C4-2B (cell line): ENCODE results near the gene TYSND1.
"Not testable (repeated sequence)": the region's sequence is repeated elsewhere in the genome, so short reads cannot be mapped to it uniquely, and the experiment has no call there.

Experiments used
- H3K27ac ChIP-seq: fragments of 450-650 bp; 2 replicates; pipeline ENCODE4 v1.5.1; 2017
- CTCF ChIP-seq: fragments of 450-650 bp; conservative IDR thresholded peaks from 2 replicates; pipeline ENCODE4 v1.5.1; 2017; ENCODE audit warnings: mild to moderate bottlenecking
- ZFX ChIP-seq: fragments of 450-650 bp; IDR thresholded peaks from 2 replicates; pipeline ENCODE4 v1.6.1; 2017

Gene TYSND1

GRCh38 chr10:70115948-70116682, 30.4 kb downstream of the TYSND1 start:
- no peak for TF ChIP-seq ZFX
- peak; percentile 96 for TF ChIP-seq CTCF
- no peak overlapping the region for H3K27ac ChIP-seq

GRCh38 chr10:70114902-70115301, 31.6 kb downstream of the TYSND1 start:
- TF ChIP-seq CTCF: no peak
- no peak for TF ChIP-seq ZFX
- no peak overlapping the region for H3K27ac ChIP-seq

GRCh38 chr10:70112071-70112470, 34.4 kb downstream of the TYSND1 start:
- no peak overlapping the region for H3K27ac ChIP-seq
- TF ChIP-seq ZFX: no peak

GRCh38 chr10:70111496-70111895, 35.0 kb downstream of the TYSND1 start:
- H3K27ac ChIP-seq: no peak overlapping the region
- no peak for TF ChIP-seq CTCF
- TF ChIP-seq ZFX: no peak

GRCh38 chr10:70109064-70109729, 37.3 kb downstream of the TYSND1 start:
- H3K27ac ChIP-seq: no peak overlapping the region
- TF ChIP-seq ZFX: no peak
- TF ChIP-seq CTCF: no peak

GRCh38 chr10:70106958-70107791, 39.3 kb downstream of the TYSND1 start:
- TF ChIP-seq ZFX (no peak), CTCF (peak; percentile 84)
- H3K27ac ChIP-seq: no peak overlapping the region

- TF ChIP-seq ZFX: no peak
- no peak overlapping the region for H3K27ac ChIP-seq
These were observed 44.8 kb downstream of the TYSND1 start for GRCh38 chr10:70101668-70102067.

GRCh38 chr10:70101068-70101562, 45.4 kb downstream of the TYSND1 start:
- H3K27ac ChIP-seq: not testable (repeated sequence)
